Middle frontal gyrus (tissue), 1 donor: ENCODE measurements around the gene NPSR1.
"Not testable (repeated sequence)": the region's sequence is repeated elsewhere in the genome, so short reads cannot be mapped to it uniquely, and the experiment has no call there.

Experiments
- DNase-seq: peaks from one replicate; pipeline ENCODE4 v3.0.0-alpha.2; 2015; ENCODE audit warnings: low spot score; ENCODE audit errors: extremely low spot score

The NPSR1 gene, protein sequence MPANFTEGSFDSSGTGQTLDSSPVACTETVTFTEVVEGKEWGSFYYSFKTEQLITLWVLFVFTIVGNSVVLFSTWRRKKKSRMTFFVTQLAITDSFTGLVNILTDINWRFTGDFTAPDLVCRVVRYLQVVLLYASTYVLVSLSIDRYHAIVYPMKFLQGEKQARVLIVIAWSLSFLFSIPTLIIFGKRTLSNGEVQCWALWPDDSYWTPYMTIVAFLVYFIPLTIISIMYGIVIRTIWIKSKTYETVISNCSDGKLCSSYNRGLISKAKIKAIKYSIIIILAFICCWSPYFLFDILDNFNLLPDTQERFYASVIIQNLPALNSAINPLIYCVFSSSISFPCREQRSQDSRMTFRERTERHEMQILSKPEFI

DNA sequence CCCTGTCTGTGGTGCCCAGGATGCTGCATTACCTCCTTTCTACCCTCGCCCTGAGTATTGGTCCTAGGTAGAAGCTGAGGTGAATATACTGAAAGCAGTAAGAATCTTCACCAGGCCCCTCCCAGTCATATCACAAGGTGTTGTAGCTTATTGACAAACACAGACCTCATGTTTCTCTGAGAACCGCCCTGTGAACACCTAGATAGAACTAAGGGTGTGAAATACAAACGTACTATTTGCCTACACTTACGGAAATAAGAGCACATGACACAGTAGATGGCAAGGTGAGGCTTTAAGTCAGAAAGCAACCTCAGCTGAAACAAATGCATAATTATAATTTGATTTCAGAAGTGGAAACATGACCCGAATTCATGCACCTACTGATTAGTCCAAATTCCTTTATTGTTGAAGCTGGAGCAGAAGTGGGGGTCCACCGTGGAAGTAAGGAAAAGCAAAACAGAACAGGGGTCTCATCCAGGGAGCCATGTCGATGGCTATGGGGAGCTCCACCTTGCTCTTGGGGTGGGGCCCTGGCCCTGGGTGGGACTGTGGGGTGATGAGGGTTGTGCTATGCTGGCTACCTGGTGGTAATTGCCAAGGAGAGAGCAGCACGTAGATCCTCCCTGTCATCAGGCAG lies at the start of gene NPSR1:
Gene NPSR1 (plus strand): TSS at position 587 of the 637 bp plus-strand sequence. CDS start 195 bp downstream, outside the sequence.
- no peak for DNase-seq

DNA sequence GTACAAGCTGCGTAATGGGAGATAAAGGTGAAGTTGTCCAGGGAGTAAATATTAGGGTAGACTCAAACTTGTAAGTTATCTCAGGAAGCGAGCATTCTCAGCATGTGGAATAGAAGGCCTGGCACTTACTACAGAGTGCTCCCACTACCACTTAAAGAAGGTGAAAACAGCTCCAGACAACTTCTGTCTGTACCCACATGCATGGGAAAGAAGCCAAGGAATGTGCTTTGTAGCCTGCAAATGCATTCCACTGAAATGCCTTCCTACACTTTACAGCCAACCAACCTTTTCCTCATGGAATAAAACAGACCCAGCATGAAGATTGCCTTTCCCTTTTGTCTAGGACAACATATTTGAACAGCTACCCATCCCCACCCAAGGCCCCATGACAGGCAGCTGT lies 45.4 kb upstream of the NPSR1 start:
- DNase-seq = no peak

DNA sequence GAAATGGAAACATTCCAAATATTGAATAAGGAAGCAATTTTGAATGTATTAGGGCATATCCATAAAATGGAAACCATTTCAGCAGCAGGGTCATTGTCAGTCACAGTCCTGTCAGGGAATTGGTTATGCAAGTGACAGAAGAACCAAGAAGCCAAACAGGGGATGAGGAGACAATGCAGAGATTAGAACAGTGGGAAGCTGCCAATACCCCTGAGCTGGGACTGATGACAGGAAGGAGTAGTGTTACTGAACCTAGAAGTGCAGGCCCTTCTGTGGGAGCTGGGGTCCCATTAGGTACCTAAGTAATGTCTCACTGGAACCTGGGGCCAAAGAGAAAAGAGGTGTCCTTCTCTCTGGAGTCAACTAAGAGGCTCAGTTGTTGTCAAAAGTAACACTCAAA lies 37.6 kb upstream of the NPSR1 start:
- DNase-seq = no peak

- DNase-seq = no peak
Observed at GRCh38 chr7:34622182-34622581, 35.8 kb upstream of the NPSR1 start.

- DNase-seq = no peak
Observed at GRCh38 chr7:34622771-34623250, 35.2 kb upstream of the NPSR1 start.

DNA sequence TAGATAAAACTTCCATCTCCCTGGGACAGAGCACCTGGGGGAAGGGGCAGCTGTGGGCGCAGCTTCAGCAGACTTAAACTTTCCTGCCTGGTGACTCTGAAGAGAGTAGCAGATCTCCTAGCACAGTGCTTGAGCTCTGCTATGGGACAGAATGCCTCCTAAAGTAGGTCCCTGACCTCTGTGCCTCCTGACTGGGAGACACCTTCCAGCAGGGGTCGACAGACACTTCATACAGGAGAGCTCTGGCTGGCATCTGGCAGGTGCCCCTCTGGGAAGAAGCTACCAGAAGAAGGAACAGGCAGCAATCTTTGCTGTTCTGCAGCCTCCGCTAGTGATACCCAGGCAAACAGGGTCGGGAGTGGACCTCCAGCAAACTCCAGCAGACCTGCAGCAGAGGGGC lies 29.4 kb upstream of the NPSR1 start:
- not testable (repeated sequence) for DNase-seq

- no peak for DNase-seq
Observed at GRCh38 chr7:34652809-34653208, 5.2 kb upstream of the NPSR1 start.

DNA sequence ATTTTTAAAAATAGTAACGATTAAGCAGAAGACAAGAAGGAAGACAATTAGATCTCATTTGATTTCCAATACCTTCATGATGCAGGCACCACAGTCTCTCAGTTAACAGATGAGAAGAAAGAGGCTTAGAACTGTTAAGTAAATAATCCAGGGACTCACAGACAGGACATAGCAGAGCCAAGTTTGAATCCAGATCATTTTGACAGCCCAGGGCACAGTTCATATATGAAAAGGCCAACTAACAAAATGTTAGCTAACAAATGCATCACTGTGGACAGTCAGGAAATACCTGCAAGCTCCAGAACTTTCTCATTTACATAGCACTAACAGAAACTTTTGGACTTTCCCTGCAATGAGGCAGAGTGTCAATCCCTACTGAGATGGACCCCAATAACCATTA lies 4.2 kb upstream of the NPSR1 start:
- no peak for DNase-seq

GRCh38 chr7:34655384-34655783 lies 2.6 kb upstream of the NPSR1 start:
- no peak for DNase-seq

DNA sequence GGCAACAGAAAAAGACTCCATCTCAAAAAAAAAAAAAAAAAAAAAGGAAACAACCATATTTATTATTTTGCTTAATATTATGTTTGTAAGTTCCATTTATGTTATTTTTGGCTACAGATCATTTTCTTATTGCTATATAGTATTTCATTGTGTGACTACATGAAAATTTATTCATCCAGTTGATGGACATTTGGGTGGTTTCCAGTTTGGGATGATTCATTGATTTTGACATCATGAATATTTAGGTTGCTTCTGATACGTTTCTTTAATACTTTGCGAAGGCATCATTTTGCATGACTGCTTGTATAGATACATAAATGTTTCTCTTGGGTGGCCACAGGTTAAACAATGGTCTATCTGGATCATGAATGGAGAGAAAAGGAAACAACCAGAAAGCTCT lies 2.0 kb upstream of the NPSR1 start:
- DNase-seq = no peak

DNA sequence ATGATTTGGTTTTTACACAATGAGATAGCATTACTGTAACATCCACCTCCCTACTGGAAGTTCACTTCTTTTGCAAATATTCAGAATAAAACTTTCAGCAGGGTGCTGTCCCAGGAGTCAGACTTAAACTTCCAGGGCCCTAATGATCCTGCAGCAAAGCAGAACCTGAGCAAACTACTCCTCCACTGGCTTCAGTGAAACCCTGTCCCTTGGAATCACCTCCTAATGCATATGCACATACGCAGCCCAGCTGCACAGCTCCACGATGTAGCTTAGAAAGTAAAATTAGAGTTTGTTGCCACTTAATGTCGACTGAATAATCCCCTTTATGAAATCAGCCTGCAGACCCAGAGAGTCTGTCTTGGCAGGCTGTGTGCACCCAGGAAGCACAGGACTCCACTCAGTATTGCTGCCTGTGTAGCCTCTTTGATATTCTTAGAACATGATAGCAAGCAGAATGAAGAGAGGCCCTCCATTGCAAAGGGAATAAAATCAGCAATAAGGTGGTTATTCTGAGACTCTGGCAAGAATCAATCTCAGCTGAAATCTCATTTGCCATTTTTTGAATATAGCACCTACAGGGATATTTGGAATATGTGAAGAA lies 1.6 kb downstream of the NPSR1 start:
- DNase-seq = no peak

GRCh38 chr7:34662058-34662708 lies 4.2 kb downstream of the NPSR1 start:
- DNase-seq = no peak

GRCh38 chr7:34664755-34665154 lies 6.7 kb downstream of the NPSR1 start:
- no peak for DNase-seq

- no peak for DNase-seq
Observed at GRCh38 chr7:34672430-34672829, 14.4 kb downstream of the NPSR1 start.

DNA sequence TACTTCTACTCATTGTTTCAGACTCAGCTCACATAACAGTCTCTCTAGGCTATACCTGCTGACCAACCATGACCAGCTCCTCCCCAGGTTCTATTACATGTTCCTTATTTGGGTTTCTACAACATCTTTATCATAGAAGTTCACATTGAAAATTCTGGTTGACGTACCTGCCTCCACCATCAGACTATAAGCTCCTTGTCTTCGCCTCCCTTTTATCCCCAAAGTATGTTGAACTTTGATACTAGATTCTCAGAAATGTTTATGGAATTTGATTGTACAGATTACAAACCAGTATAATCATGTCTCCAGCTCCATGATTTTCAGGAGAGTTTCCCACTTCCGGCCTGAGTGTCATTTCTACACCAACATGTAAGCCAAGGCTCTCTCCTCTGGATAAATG lies 15.0 kb downstream of the NPSR1 start:
- no peak for DNase-seq

DNA sequence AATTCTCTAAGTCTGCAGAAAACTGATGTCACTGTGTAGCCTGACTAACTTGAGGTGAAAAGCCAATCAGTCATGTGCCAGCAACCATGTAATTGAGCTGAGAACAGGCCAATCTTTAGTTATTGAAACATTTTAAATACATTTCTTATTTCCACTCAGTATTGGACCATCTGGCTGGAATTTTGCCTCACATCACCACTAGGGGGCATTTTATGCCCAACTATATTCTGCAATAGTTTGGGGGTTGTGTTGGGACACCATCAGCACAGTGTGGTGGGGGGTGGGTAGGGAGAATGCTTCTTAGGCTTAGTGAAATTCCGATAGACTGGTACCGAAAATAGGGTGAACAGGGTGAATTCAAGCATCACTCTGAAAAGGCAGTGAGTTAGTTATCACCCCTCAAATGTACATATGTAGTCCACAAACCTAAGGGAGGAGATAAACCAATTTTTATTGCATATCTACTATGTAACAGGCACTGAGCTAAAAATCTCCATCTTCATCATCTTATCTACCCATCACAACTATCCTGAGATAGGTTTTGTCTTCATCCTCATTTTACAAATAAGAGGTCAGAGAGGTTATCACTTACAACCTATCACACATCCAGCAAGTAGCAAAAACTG lies 17.8 kb downstream of the NPSR1 start:
- no peak for DNase-seq

DNA sequence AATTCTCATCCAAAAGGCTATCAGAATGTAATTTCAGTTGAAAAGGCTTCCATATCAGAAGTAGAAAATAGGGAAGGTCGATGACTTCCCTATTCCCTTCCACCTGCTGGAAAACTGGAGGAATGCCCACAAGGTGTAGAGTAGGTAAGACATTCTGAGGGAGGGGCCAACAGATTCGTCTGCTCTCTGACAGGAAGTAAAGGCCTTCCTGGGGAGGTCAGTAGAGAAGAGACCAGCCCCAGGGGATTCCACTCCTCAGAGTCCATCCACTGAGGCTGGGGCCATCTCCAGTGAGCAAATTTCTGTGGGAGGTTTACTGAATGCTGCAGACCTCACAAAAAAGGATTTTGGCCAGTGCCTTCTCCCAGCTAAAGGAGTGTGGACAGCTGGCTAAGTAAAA lies 19.5 kb downstream of the NPSR1 start:
- DNase-seq = no peak

- DNase-seq = no peak
Observed at GRCh38 chr7:34687529-34687928, 29.5 kb downstream of the NPSR1 start.

DNA sequence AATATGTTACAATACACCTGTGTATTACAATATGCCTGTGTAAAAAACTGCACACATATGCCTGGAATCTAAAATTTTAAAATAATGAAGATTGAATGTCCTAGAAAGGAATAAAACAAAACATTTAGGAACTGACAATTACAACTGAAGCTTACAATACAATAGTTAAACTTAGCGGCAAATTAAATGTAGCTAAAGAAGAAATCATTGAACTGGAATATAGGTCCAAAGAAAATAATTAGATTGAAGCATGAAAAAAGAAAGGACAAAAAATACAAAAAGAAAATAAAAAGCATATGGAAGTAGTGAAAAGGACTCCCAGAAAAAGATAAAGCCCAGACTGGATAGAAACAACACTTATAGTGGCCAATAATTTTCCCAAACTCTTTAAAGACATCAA lies 38.4 kb downstream of the NPSR1 start:
- DNase-seq = no peak

DNA sequence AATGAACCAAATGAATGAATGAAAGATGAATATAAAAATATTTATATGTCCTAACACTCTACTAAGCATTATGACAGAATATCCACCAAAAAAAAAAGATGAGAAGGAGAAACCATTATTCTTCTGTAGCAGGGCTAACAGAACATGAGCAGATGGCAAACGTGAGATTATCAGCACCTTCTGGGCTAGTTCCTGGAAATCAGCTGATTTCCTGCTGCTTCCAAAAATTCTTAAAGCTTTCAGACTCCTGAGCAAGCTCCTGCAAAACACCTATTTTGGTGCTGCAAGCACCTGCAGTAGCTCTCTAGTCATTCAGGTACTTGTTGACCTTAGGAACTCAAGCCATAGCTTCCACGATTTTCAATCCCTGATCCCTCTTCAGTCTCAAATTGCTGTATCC lies 51.8 kb downstream of the NPSR1 start:
- no peak for DNase-seq

- no peak for DNase-seq
Observed at GRCh38 chr7:34718867-34719266, 60.8 kb downstream of the NPSR1 start.

DNA sequence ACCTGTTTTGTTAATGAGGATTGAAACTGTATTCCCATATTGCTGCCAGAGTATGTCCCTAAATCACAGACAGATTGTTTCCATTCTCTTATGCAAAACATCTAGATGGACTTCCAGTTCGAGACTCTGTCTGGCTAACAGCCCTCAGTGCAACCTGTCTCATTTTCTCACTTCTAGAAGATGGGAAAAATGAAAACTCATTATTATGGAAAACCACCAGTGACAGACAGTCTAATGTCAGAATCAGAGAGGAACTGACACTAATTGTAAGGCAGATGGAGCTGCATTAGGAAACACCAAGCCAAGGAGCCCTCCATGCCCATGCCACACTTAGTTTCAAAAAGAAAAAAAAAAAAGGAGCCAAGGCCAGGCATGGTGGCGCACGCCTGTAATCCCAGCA lies 61.6 kb downstream of the NPSR1 start:
- DNase-seq = no peak
